Vagina (tissue), 2 donors: ENCODE data around the gene SORL1-AS1. TPM values are rescaled to one million over a fixed set of nuclear protein-coding genes. Genes with fewer than 3 reads are reported as not detected.

Experiments
- DNase-seq, 2 donors: peaks; one replicate each; pipeline ENCODE4 v3.0.0-alpha.2; 2017; ENCODE audit errors: extremely low spot score in 2 of 2
- H3K27ac ChIP-seq: fragments of 200-600 bp; sonication (generic); one replicate; pipeline ENCODE4 v1.5.1; 2019
- H3K27me3 ChIP-seq: fragments of 200-600 bp; sonication (generic); one replicate; pipeline ENCODE4 v1.5.1; 2019
- H3K36me3 ChIP-seq, 2 donors: fragments of 200-600 bp; sonication (generic); one replicate each; pipeline ENCODE4 v1.5.1; 2017 to 2019
- H3K4me1 ChIP-seq: fragments of 200-600 bp; sonication (generic); one replicate; pipeline ENCODE4 v1.5.1; 2019
- H3K4me3 ChIP-seq, 2 donors: fragments of 200-600 bp; sonication (generic); 1 replicate in 1 of 2; 2 replicates in 1 of 2; pipeline ENCODE4 v1.5.1; 2016 to 2019
- H3K9me3 ChIP-seq: fragments of 200-600 bp; sonication (generic); one replicate; pipeline ENCODE4 v1.5.1; 2019
- POLR2A ChIP-seq, 2 donors: fragments of 450-650 bp; IDR thresholded peaks; one replicate each; pipeline ENCODE4 v1.6.1; 2017; ENCODE audit warnings: antibody characterized with exemption in 2 of 2, mild to moderate bottlenecking in 2 of 2, moderate library complexity in 2 of 2
- POLR2AphosphoS5 ChIP-seq, 2 donors: sonication (generic); formaldehyde crosslinking; IDR thresholded peaks; one replicate each; pipeline ENCODE4 v1.9.0; 2017; ENCODE audit warnings: antibody characterized with exemption in 2 of 2, mild to moderate bottlenecking in 2 of 2, low read depth in 1 of 2; ENCODE audit not compliant: insufficient read depth in 1 of 2
- intact Hi-C: fragments of 100-400 bp; cut with DNase I; formaldehyde crosslinking; loops from one replicate; pipeline ENCODE4 v1.15.1; 2023
- total RNA-seq: library from RNA; depleted of rRNA; stranded (reverse); fragments of >200 nt; gene quantifications from one replicate; pipeline ENCODE4 v1.2.3, GENCODE V29; 2016
- TF ChIP-seq, protein P1 (sequence below), 3 experiments: fragments of 450-650 bp in 2 of 3; fragments of 200-600 bp in 1 of 3; sonication (generic) in 1 of 3; IDR thresholded peaks; one replicate each; pipeline ENCODE4 v1.5.1; 2017 to 2019; ENCODE audit warnings: antibody characterized with exemption in 3 of 3, mild to moderate bottlenecking in 2 of 3, moderate library complexity in 2 of 3

The SORL1-AS1 gene

DNA sequence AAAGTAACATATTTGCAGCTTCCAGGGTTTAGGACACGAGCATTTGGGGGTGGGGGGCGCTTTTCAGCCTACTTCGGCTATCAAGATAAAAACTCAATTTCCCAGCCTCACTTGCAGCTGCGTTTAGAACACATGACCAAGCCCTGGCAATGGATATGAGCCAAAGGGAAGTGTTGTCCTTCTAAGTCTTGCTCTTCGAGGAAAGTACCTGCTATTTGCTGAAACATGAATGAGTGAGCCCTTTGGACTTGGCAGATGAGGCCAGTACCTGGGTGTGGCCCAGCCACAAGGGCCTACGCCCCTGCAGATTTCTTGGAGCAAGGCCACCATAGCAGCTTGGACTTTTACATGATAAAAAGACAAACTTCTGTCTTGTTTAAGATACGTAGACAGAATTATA is 60.9 kb downstream of the SORL1-AS1 start:
- H3K27me3 ChIP-seq: no peaks in the 10 kb centered on the region
- peaks cover 19% of the 10 kb centered on the region for H3K4me1 ChIP-seq
- H3K27ac ChIP-seq: no peak overlapping the region
- intact Hi-C loops: no loop called here
- no peaks in the 10 kb centered on the region for H3K9me3 ChIP-seq
- no peaks in the 10 kb centered on the region for H3K36me3 ChIP-seq
- no peak overlapping the region for H3K4me3 ChIP-seq
- no peak for DNase-seq
- TF ChIP-seq, protein P1, sequence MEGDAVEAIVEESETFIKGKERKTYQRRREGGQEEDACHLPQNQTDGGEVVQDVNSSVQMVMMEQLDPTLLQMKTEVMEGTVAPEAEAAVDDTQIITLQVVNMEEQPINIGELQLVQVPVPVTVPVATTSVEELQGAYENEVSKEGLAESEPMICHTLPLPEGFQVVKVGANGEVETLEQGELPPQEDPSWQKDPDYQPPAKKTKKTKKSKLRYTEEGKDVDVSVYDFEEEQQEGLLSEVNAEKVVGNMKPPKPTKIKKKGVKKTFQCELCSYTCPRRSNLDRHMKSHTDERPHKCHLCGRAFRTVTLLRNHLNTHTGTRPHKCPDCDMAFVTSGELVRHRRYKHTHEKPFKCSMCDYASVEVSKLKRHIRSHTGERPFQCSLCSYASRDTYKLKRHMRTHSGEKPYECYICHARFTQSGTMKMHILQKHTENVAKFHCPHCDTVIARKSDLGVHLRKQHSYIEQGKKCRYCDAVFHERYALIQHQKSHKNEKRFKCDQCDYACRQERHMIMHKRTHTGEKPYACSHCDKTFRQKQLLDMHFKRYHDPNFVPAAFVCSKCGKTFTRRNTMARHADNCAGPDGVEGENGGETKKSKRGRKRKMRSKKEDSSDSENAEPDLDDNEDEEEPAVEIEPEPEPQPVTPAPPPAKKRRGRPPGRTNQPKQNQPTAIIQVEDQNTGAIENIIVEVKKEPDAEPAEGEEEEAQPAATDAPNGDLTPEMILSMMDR (IDR thresholded peaks at IDR 0.05): no peak
- TF ChIP-seq POLR2AphosphoS5 (IDR thresholded peaks at IDR 0.05; ENCODE audit: insufficient read depth in 1 of 2, low read depth in 1 of 2): peak in 1 of 2 donors; percentile 82
- no peak for TF ChIP-seq POLR2A (IDR thresholded peaks at IDR 0.05)

DNA sequence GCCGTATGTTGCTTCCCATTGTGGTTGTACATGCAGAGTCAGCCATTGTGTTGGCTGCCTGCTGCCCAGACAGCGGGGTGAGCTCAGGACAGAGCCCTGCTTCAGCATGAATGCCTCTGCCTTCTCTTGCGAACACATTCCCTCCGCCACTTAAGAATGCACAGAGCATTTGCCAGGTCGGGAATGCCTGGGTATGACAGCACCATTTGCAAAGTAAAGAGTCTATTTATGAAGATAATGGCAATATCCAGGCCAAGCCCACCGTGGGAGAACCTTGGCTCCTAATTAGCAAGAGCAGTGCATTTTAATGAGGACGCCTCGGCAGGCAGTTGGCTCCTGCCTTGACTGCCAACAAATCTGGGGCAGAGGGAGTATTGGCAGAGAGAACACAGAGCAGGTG is 63.1 kb downstream of the SORL1-AS1 start:
- TF ChIP-seq, protein P1 (IDR thresholded peaks at IDR 0.05): no peak
- no peak for TF ChIP-seq POLR2AphosphoS5 (IDR thresholded peaks at IDR 0.05; ENCODE audit: insufficient read depth in 1 of 2, low read depth in 1 of 2)
- no peak for TF ChIP-seq POLR2A (IDR thresholded peaks at IDR 0.05)
- H3K36me3 ChIP-seq: no peaks in the 10 kb centered on the region
- no peak for DNase-seq
- H3K27ac ChIP-seq: no peak overlapping the region
- no peaks in the 10 kb centered on the region for H3K9me3 ChIP-seq
- H3K4me1 ChIP-seq: peaks cover 19% of the 10 kb centered on the region
- no peaks in the 10 kb centered on the region for H3K27me3 ChIP-seq
- intact Hi-C loops: no loop called here
- no peak overlapping the region for H3K4me3 ChIP-seq

Other genes starting within 250 kb of the SORL1-AS1 start
- gene SC5D, start 160.2 kb downstream of the SORL1-AS1 start, total RNA-seq: 86.7 TPM
- gene SORL1, start 653 bp downstream of the SORL1-AS1 start, total RNA-seq: 38.3 TPM